Muscle of arm (tissue), 12 donors: Measurements from ENCODE around the gene SLC35F1. TPM values are rescaled to one million over a fixed set of nuclear protein-coding genes. Genes with fewer than 3 reads are reported as not detected.

Source experiments
- DNase-seq: peaks from one replicate; pipeline ENCODE4 v3.0.0-alpha.2; 2013
- polyA plus RNA-seq, 12 donors: library from polyadenylated mRNA; unstranded; fragments of 120-200 nt; gene quantifications; one replicate each; pipeline ENCODE4 v1.2.1, GENCODE V29; 2013; ENCODE audit not compliant: insufficient read length in 12 of 12

Gene SLC35F1
- polyA plus RNA-seq, 12 donors, result 1.3 to 6.0 (median 2.4) TPM; not detected in 1

DNA sequence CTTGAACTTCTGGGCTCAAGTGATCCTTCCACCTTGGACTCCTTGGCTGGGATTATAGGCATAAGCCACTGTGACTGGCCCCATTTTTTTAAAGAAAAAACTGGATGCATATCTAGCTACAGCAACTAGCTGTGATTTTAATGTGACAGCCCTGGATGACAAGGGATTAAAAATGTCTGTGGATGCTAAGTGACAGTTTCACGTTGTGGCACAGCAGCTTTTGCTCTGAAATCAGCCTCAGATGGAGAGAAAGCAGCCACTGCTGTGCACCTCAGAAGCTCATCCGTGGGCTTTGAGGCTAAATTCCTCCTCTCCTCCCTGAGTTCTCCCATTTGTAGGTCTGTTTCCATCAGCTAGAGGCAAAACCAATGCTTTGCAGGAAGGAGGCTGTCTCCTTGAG lies 195.3 kb downstream of the SLC35F1 start:
- no peak for DNase-seq

DNA sequence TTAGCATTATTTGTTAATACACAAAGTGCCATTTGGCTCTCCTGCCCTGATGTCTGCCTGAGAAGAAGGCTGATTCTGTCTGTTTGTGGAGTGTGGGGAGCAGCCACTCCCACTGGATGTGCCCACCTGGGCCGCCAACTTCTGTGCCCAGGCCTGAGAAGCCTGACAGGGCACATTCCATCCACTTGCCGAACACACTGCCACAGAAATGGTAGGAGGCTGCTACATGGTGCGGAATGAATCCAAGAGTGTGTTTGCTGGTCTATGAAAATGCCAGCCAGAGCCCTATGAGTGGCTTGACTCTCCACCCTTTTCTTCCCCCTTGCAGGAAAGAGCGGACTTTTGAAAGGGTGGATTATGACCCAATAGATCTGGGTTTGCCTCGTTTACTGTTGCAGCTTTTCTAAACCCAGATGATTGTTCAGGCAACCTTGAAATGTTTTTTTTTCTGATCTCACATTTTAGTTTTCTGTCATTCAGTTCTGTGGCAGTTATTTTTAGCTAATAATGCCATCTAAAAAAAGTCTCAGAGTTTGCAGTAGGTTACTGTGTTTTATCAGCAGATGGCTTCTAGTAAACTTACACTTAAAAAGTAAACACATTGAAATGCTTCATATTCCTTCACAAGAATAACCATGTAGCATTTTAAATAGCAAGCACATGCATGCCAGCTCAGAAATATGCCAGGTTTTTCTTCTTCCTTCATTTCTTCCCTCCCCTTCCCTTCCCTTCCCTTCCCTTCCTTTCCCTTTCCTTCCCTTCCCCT lies 196.5 kb downstream of the SLC35F1 start:
- DNase-seq, result no peak

DNA sequence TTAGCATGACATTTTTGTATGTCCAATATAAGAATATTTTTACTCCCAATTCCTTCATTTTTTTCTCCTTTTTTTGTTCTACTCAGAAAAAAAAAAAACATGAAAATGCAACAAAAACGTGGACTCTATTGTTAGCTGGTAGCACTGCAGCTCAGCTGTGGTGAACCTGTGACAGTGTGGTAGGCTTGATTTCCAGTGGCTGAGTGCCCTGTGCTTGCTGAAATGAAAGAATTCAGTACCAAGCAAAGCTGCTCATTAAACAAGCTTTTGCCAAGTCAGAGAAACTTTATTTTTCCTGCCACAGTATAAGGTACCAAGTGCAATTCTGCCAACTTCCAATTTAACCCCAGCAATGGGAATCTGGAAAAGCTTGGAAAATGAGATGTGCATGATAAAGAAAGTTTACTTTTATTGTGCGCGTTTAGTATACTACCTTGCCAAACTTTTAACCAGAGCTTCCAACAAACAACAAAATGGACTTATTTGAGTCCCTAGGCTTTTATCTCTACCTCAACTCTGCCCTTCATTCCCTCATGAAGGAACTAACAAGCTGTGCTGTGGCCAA lies 215.2 kb downstream of the SLC35F1 start:
- no peak for DNase-seq

DNA sequence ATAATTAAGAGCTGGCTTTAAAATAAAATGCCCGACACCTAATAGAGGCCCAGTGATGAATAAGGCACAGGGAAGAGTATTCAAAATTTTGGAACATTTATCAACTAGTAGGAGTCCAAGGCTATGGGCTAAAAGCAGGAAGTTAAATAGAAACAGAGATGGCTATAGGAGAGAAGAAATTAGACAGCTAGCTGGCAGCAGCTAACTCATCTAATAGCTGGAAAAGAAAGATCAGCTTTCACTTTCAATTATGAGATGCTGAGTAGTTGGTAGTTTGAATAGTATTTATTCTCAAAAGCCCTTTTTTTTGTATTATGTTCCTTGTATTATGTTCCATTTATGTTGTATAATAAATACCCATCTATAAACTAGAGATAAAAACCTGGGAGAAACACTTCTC lies 215.7 kb downstream of the SLC35F1 start:
- no peak for DNase-seq

DNA sequence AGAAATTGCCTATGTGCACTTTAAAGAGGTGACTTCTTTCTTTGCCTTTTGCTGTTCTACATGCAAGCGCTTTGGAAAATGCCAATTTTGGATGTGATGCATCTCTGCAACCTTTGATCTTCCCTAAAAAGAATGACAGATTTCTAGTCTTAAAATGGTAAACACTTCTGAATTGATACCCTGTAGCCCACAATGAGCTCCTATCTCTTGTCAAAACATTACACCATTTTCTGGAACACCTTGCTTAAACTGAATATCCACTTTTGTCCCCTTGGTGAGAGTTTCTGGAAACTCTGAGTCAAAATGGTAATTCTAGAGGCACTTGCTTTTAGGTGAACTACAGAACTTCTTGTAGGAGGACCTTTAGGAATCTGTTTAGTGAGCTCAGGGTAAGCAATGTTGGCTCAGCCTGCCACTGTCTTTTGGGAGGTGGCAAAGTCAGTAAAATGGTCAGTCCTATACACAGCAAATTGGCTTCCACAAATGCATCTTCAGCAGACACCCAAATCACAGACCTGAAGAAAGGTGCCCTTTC lies 216.5 kb downstream of the SLC35F1 start:
- no peak for DNase-seq

DNA sequence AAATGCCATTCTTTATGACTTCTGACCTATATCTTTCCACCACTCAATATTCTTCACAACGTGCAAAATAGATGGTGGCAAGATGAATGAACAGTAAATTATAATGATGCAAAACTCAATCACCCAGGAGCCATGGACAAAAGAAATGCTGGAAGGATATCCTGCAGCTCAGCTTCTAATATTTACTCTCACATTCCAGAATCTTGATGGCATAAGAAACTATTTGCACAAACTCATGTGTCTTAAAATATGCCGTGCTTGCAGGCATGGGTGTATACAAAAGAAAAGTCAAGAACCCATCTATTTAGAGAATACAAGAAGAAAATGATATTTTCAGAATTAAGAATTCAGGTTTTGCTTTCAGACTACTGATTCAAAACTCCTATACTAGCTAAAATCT lies 217.8 kb downstream of the SLC35F1 start:
- DNase-seq, result no peak

DNA sequence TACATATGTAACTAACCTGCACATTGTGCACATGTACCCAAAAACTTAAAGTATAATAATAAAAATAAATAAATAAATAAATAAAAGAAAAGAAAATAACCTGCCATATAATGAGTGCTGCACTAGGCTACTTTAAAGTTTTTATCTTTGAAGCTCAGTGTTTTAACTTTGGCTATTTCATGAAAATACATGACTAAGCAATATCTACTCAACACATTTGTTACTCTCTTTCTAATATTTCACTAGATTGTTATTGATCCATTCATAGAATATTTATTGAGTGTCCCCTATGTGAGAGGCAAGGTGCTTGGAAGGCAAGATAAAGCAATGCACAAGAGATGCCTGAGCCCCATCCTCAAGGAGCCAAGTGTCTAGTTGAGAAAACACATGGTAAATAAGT lies 221.7 kb downstream of the SLC35F1 start:
- DNase-seq, result no peak

DNA sequence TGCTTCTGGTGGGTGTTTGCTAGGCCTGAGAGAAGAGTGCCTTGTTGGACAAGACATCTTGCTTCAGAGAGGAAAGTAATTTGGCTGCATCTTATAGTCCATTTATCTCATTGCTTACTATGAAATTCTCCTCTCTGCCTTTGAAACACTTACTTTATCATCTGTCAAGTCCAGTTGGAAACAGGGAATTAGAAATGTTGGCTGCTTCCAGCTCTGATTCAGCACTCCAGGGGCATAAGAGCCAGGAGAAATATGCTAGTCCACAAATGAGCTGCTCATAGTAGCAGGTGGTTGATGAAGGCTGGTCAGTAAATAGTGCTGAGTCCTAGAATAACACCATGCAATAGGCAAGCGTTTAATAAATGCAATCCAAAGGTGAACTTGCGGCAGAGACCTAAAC lies 227.1 kb downstream of the SLC35F1 start:
- DNase-seq, result no peak

DNA sequence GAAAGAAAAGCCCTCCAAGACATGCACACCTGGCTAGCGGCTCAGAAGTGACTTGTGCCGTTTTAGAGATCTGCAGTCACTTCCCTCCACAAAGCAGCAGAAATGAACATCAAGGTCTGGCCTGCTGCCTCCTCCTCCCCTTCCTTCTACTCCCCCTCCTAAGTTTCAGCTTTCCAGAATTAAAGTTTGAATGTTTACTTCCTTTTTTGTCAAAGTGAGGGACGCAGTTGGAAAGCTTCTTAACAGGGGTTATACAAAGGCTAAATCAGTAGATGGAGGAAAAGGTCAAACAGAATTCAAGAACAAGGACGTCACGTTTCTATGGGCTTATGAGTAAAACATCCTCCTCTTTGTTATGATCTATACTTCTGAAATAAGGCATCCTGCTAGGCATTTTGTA lies 227.7 kb downstream of the SLC35F1 start:
- peak; percentile 9 for DNase-seq

DNA sequence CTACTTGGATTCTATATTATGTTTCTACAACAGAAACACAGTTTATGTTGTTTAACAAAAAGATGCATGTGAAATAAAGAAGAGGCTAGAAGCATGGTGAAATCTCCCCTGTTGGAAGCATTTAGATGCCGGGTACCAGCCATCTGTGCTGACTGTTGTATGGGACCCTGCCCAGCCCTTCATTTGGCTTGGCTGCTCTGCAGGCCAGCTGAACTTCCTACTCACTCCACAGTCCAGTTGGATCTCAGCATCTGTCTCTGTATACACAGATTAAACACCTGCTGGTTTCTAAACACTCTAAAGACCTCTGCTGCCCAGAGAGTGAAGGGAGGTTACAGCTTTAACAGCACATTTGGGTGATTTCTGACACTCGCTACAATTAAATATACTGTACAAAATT lies 228.3 kb downstream of the SLC35F1 start:
- no peak for DNase-seq

DNA sequence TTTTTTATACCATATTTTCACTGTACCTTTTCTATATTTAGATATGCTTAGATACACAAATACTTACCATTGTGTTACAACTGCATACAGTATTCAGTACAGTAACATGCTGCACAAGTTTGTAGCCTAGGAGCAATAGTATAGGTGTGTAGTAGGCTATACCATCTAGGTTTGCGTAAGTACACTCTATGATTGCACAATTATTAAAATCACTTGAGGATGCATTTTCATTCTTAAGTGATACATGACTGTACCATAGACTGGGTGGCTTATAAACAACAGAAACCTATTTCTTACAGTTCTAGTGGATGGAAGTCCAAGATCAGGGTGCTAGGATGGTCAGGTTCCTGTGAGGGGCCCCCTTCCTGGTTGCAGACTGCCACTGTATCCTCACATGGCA lies 234.1 kb downstream of the SLC35F1 start:
- DNase-seq, result no peak

DNA sequence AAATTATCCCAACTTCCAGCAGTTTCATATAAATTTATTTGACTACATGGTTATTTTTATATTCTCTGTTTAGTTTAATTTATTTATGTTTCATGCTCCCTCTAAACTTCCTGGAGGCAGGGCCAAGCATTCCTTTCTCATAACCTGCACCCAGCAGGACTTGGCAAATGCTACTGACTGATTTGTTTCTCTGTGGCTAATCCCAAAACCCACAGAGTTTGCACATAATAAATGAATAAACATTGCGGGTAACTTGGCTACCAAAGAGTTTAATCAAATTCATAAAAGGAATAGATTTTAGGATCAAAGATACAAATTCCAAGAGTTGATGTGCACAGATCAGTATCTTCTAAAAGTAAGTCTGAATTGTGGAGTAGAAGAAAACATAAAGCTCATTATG lies 239.5 kb downstream of the SLC35F1 start:
- DNase-seq, result no peak

DNA sequence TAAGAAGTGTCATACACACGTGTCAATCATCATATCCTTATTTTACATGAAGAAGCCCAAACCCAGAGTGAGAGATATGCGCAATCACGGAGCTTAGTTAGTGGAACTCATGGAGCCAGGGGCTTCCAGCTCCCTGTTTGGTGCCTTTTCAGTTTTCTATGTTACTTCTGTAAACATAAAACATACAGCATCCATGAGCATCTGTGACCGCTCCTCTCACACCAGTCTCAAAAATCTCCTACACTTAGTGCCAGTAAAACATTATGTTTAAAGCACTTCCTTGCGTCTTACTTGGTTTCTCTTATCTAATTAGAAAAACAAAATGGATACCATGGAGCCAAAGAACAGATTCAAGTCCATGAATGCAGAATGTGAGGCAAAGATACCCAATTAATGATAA lies 240.4 kb downstream of the SLC35F1 start:
- no peak for DNase-seq

DNA sequence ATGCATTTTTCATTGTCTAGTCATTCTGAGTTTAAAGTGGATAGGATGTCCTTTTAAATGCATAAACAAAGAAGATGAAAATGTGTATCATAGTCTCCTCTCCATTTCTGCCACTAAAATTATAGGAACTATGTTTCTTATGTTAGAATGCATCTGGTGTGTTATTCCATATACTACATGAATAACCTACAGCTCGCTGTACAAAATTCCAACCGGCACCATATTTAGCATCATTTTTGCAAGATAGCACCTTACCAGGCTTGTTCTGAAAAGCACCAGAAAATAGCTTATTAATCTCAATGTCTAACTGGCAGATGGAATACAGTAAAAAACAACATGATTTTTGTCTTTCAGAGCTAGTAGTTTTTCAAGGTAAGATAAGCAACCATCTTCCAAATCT lies 241.5 kb downstream of the SLC35F1 start:
- DNase-seq, result no peak

DNA sequence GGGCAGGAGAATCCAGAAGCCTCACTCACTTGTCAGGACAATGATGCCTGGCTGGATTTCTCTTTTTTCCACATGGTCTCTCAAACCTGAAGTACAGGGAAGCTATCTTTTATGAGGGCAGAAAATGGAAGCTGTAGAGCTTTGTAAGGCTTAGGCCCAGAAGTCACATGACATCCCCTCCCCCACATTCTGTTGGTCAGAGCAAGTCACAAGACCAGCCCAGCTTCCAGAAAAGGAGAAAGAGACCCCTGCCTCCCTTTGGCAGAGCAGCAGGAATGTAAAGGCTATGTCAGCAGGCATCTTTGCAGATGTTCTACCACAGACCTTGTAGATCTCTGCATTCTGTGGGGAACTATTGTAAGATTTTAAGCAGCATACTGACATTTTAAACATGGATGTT lies 245.5 kb downstream of the SLC35F1 start:
- DNase-seq, result no peak

DNA sequence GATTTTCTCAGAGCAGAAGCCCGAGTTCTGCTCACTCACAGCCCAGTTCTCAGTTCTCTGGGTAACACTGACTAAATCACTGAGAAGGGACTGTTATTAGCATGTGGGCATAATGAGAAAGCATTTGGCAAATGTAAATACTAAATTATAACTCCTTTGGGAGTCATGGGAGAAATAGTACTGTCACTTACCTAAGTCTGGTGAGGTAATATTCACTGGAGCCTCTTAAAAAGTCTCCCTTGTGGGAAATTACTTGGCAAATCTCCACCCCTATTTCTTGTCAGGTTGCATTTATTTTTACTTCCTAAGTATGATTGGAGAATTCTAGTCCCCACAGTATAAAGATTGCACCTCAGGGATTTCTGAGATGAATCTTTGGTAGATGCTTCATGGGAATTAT lies 254.3 kb downstream of the SLC35F1 start:
- no peak for DNase-seq

DNA sequence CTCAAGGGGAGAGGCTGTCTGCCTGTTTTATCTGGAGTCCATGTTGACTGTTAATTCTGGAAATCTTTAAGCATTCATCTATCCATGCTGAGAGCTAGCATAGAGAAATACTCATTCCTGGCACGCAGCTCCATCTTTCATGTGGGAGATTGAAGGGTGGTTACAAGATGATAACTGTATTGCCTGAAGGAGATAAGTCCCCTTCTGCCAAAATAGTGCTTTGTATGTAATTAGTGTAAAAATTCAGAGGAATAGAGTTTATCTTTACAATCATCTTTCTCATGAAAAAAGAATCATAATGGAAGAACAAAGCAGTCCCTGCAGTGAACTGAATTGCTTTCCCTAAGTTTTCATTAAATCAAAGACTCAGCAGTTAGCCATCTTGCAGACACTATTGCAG lies 256.5 kb downstream of the SLC35F1 start:
- no peak for DNase-seq

DNA sequence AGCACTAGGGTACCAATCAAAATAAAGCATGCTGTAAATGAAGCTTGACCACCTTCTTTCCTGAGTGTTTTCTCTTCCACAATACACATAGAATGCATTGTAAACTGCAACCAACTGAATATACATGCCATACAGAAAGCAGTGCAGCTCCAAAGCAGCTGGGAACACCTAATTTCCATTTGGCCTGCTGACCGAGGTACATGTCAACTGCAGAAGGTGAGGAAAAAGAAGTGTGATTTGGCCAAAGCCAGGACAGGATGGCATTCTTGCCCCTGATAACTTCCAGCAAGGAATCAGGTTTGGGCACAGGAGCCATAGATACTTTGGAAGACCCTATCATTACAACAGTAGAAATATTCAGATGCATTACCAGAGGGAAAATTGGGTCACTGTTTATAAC lies 258.4 kb downstream of the SLC35F1 start:
- no peak for DNase-seq

DNA sequence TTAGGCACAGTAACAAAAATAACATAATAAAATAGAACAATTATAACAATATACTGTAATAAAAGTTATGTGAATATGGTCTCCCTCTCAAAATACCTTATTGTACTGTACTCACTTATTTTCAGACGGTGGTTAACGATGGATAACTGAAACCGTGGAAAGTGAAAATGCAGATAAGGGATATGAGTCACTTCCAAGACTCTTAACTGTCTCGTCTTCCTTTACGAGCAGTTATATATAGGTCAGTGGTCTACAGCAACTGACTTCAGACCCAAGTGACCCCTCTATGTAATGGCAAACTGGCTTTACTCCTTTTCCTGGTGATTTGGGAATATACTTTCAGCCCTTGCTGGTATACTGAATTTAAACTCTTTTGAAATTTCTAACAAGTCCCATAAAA lies 261.4 kb downstream of the SLC35F1 start:
- DNase-seq, result no peak

DNA sequence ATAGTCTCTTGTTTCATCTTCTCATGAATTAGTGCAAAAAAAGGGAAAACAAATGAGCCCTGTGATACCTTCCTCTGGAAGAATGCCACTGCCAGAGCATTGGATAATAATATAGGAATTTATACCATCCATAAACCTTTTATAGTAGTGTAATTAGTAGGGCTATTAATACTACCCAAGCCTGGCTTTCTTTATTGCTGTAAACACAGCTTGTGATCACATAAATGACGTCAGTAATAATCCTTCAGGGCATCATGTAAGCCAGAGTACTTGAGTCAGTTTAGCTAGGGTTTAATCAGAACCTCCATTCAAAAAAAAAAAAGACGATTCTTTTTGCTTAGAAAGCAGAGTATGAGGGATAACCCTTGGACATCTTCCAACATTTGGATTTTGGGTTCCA lies 264.8 kb downstream of the SLC35F1 start:
- no peak for DNase-seq

DNA sequence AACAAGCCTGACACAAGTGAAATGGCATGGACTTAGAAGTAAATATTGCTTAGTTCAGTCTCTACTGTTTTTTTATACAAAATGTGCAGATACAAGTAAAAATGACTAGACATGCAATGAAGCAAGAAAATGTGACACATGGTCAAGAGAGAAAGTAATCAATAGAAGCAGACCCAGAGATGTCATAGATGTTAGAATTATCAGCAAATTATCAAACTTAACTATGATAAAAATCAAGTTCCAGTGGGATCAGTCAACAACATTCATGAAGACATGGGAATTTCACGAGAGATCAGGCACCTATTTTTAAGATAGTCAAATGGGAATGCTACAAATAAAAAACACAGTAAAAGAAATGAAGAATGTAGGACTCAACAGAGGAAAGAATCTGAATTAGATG lies 267.0 kb downstream of the SLC35F1 start:
- DNase-seq, result no peak

DNA sequence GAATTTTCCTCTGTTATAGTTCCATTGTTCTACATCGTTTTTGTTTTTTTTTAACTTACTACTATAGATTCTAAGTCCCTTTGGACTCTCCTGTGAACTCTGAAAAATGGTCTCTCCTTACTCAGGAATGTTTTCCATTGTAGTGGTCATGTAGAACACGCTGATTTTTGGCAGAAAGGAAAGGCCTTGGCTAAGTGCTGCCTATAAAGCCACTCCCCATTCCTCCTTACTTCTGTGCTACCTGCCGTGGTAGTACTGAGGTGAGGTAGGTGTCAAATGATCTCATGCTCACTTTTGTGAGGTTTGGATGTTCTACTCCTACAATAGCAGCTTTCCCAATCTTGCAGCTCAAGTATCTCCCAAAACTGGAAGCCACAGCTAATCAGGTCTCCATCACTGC lies 270.7 kb downstream of the SLC35F1 start:
- no peak for DNase-seq

DNA sequence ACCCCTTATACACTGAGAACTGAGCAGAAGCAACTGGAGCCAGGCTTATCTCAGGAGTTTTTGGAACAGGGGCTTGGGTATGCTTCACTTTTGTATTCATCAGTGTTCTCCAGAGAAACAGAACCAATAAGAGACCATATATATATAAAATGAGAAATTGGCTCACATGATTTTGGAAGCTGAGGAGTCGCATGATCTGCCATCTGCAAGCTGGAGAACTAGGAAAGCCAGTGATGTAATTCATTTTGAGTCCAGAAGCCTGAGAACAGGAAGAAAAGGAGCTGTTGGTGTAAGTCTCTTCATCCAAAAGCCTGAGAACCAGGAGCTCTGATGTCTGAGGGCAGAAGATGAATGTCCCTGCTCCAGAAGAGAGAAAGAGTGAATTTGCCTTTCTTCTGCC lies 272.0 kb downstream of the SLC35F1 start:
- DNase-seq, result no peak
